OCI-LY7 (cell line): ENCODE results near the gene AXDND1. TPM values are rescaled to one million over a fixed set of nuclear protein-coding genes. Genes with fewer than 3 reads are reported as not detected.

ENCODE experiments used
- BruUV-seq: library from RNA; stranded (reverse); fragments of 400-500 nt; replicated peaks from 2 replicates; lab custom pipeline; 2021; lab: Mats Ljungman, UMichigan
- CTCF ChIA-PET: fragments of 300-600 bp; sonication (Branson Sonifier 250); formaldehyde crosslinking; loops from one replicate; lab custom pipeline; 2022; ENCODE audit warnings: antibody characterized with exemption; ENCODE audit not compliant: unreplicated experiment; lab: Charles Lee
- POLR2A ChIA-PET: fragments of 300-600 bp; sonication (Branson Sonifier 250); formaldehyde crosslinking; loops from one replicate; lab custom pipeline; 2022; ENCODE audit warnings: antibody characterized with exemption; lab: Charles Lee
- DNase-seq: peaks from one replicate; pipeline ENCODE4 v3.0.0-alpha.2; 2015; ENCODE audit warnings: low spot score
- H2AFZ ChIP-seq: fragments of 200-600 bp; sonication (generic), shearing (Covaris generic); 2 replicates; pipeline ENCODE4 v1.6.1; 2014; ENCODE audit warnings: mild to moderate bottlenecking, antibody characterized with exemption, low read length, moderate library complexity
- H3K27ac ChIP-seq: fragments of 200-600 bp; sonication (generic); 2 replicates; pipeline ENCODE4 v1.5.1; 2014; ENCODE audit warnings: mixed run types, low read depth, mild to moderate bottlenecking, moderate library complexity, low read length, inconsistent platforms; ENCODE audit not compliant: poor library complexity, severe bottlenecking
- H3K36me3 ChIP-seq: fragments of 200-600 bp; sonication (generic); 2 replicates; pipeline ENCODE4 v1.6.1; 2014; ENCODE audit warnings: mild to moderate bottlenecking, antibody characterized with exemption, low read length, moderate library complexity, mixed read lengths; ENCODE audit not compliant: insufficient read depth
- H3K4me1 ChIP-seq: fragments of 200-600 bp; sonication (generic); 2 replicates; pipeline ENCODE4 v1.5.1; 2014; ENCODE audit warnings: mild to moderate bottlenecking, low read length; ENCODE audit not compliant: insufficient read depth, poor library complexity, severe bottlenecking
- H3K4me2 ChIP-seq: fragments of 200-600 bp; sonication (generic); 2 replicates; pipeline ENCODE4 v1.6.1; 2014; ENCODE audit warnings: mild to moderate bottlenecking, low read length
- H3K4me3 ChIP-seq: fragments of 200-600 bp; sonication (generic); 2 replicates; pipeline ENCODE4 v1.5.1; 2014; ENCODE audit warnings: mild to moderate bottlenecking, low read depth, low read length; ENCODE audit not compliant: poor library complexity, severe bottlenecking
- H3K79me2 ChIP-seq: fragments of 200-600 bp; sonication (generic); 2 replicates; pipeline ENCODE4 v1.6.1; 2016; ENCODE audit warnings: low read depth, mild to moderate bottlenecking, low read length, moderate library complexity, mixed read lengths; ENCODE audit not compliant: insufficient read depth
- H3K9me2 ChIP-seq: fragments of 200-600 bp; sonication (generic); 2 replicates; pipeline ENCODE4 v1.6.1; 2016; ENCODE audit warnings: mild to moderate bottlenecking, low read length, mixed read lengths; ENCODE audit not compliant: insufficient read depth
- H3K9me3 ChIP-seq: fragments of 200-600 bp; sonication (generic); 2 replicates; pipeline ENCODE4 v1.6.1; 2014; ENCODE audit warnings: mild to moderate bottlenecking, mixed run types, low read length, mixed read lengths
- H4K20me1 ChIP-seq: fragments of 200-600 bp; sonication (generic); 2 replicates; pipeline ENCODE4 v1.6.1; 2014; ENCODE audit warnings: mild to moderate bottlenecking, antibody characterized with exemption, low read length, moderate library complexity, mixed read lengths; ENCODE audit not compliant: insufficient read depth
- CTCF ChIP-seq: fragments of 200-600 bp; sonication (generic); conservative IDR thresholded peaks from 2 replicates; pipeline ENCODE4 v1.5.1; 2014; ENCODE audit warnings: mild to moderate bottlenecking, antibody characterized with exemption, low read length, moderate library complexity, mixed read lengths
- EZH2phosphoT487 ChIP-seq: fragments of 200-600 bp; sonication (generic); IDR thresholded peaks from 2 replicates; pipeline ENCODE4 v1.6.1; 2018; ENCODE audit warnings: low read depth, borderline replicate concordance, mild to moderate bottlenecking, mixed run types, antibody characterized with exemption, low read length, moderate library complexity, mixed read lengths
- intact Hi-C: fragments of 100-400 bp; cut with micrococcal nuclease; formaldehyde crosslinking; loops from one replicate; pipeline ENCODE4 v1.10.0; 2022; ENCODE audit not compliant: unreplicated experiment
- total RNA-seq, 2 experiments: library from RNA; depleted of rRNA in 1 of 2; stranded (reverse); fragments of >200 nt in 1 of 2; shearing (Covaris generic) in 1 of 2; gene quantifications; 2 replicates each; pipeline ENCODE4 v1.2.3, GENCODE V29; 2014 to 2022

The AXDND1 gene
- total RNA-seq, 2 experiments from 2014 or later = 0.16 to 1.8 TPM

GRCh38 chr1:179550746-179551682, 185.2 kb downstream of the AXDND1 start:
- Histone ChIP-seq H3K27ac (no peak overlapping the region), H3K4me1 (peaks cover 10% of the 10 kb centered on the region), H3K36me3 (no peaks in the 10 kb centered on the region), H4K20me1 (no peaks in the 10 kb centered on the region), H2AFZ (no peak overlapping the region), H3K9me3 (no peaks in the 10 kb centered on the region), H3K79me2 (no peaks in the 10 kb centered on the region), H3K9me2 (no peaks in the 10 kb centered on the region), H3K4me2 (no peak overlapping the region), H3K4me3 (no peak overlapping the region)
- POLR2A ChIA-PET = no interaction called here
- CTCF ChIA-PET = no interaction called here
- DNase-seq = no peak
- intact Hi-C loops = no loop called here
- TF ChIP-seq CTCF = no peak
- TF ChIP-seq EZH2phosphoT487 = no peak
- no TSS peak for BruUV-seq

GRCh38 chr1:179554427-179554826, 188.7 kb downstream of the AXDND1 start:
- TF ChIP-seq CTCF (no peak), EZH2phosphoT487 (no peak)
- intact Hi-C loops = no loop called here
- POLR2A ChIA-PET = no interaction called here
- Histone ChIP-seq H3K27ac (no peak overlapping the region), H3K4me1 (peaks cover 10% of the 10 kb centered on the region), H4K20me1 (no peaks in the 10 kb centered on the region), H3K9me2 (no peaks in the 10 kb centered on the region), H3K9me3 (no peaks in the 10 kb centered on the region), H2AFZ (peak overlapping the region; percentile 34; the same call in 1 of the 2 replicates), H3K79me2 (no peaks in the 10 kb centered on the region), H3K36me3 (no peaks in the 10 kb centered on the region), H3K4me3 (no peak overlapping the region), H3K4me2 (no peak overlapping the region)
- no peak for DNase-seq
- CTCF ChIA-PET = no interaction called here
- BruUV-seq = no TSS peak

GRCh38 chr1:179558078-179558477, 192.3 kb downstream of the AXDND1 start:
- Histone ChIP-seq H3K27ac (no peak overlapping the region), H3K4me3 (no peak overlapping the region)
- no TSS peak for BruUV-seq

More at GRCh38 chr1:179558078-179558477, 192.3 kb downstream of the AXDND1 start:
- Histone ChIP-seq H3K36me3 (no peaks in the 10 kb centered on the region), H2AFZ (no peak overlapping the region), H3K4me1 (no peaks in the 10 kb centered on the region), H4K20me1 (no peaks in the 10 kb centered on the region), H3K79me2 (no peaks in the 10 kb centered on the region), H3K4me2 (no peak overlapping the region), H3K9me3 (no peaks in the 10 kb centered on the region), H3K9me2 (no peaks in the 10 kb centered on the region)
- POLR2A ChIA-PET = interaction anchor here (1.0 kb wide), 1 partner anchor 11 kb away, joined by 3 read pairs; no protein-coding TSS in a partner anchor
- CTCF ChIA-PET = no interaction called here
- no peak for DNase-seq
- no peak for TF ChIP-seq CTCF
- no peak for TF ChIP-seq EZH2phosphoT487
- intact Hi-C loops = no loop called here
